HG02571 (cell line): ENCODE results near the gene ADORA2A.

Source experiments
- ATAC-seq: cut with Tn5 transposase; IDR thresholded peaks from one replicate; pipeline ENCODE4 v1.9.1; 2021; ENCODE audit warnings: mild to moderate bottlenecking, moderate library complexity; ENCODE audit not compliant: unreplicated experiment

ADORA2A gene

GRCh38 chr22:24417200-24417599, 10.2 kb upstream of the ADORA2A start:
- no peak for ATAC-seq

- ATAC-seq, result no peak
These were observed 9.3 kb upstream of the ADORA2A start for GRCh38 chr22:24417901-24418641.

GRCh38 chr22:24418786-24419474, 8.5 kb upstream of the ADORA2A start:
- ATAC-seq, result no peak

- no peak for ATAC-seq
These were observed 7.9 kb upstream of the ADORA2A start for GRCh38 chr22:24419475-24419850.

- ATAC-seq, result no peak
These were observed 7.1 kb upstream of the ADORA2A start for GRCh38 chr22:24420072-24420976.

GRCh38 chr22:24420977-24421343, 6.4 kb upstream of the ADORA2A start:
- ATAC-seq, result no peak

GRCh38 chr22:24421428-24421931, 5.9 kb upstream of the ADORA2A start:
- ATAC-seq, result no peak

- ATAC-seq, result no peak
These were observed 5.2 kb upstream of the ADORA2A start for GRCh38 chr22:24422102-24422665.

- ATAC-seq, result no peak
These were observed 3.8 kb upstream of the ADORA2A start for GRCh38 chr22:24423519-24424000.

- ATAC-seq, result no peak
These were observed 3.1 kb upstream of the ADORA2A start for GRCh38 chr22:24424001-24424900.

- ATAC-seq, result no peak
These were observed 2.3 kb upstream of the ADORA2A start for GRCh38 chr22:24424901-24425775.

- no peak for ATAC-seq
These were observed 963 bp upstream of the ADORA2A start for GRCh38 chr22:24426436-24426835.

- peak; percentile 3 for ATAC-seq
These were observed 424 bp upstream of the ADORA2A start for GRCh38 chr22:24426851-24427499.

GRCh38 chr22:24428751-24429410, 1.5 kb downstream of the ADORA2A start:
- no peak for ATAC-seq

GRCh38 chr22:24429411-24430365, 2.3 kb downstream of the ADORA2A start:
- no peak for ATAC-seq

GRCh38 chr22:24430431-24431308, 3.3 kb downstream of the ADORA2A start:
- ATAC-seq, result no peak
